Measurements from ENCODE around the gene C9orf50.
"Not testable (repeated sequence)": the region's sequence is repeated elsewhere in the genome, so short reads cannot be mapped to it uniquely, and the experiment has no call there.

The C9orf50 gene, protein sequence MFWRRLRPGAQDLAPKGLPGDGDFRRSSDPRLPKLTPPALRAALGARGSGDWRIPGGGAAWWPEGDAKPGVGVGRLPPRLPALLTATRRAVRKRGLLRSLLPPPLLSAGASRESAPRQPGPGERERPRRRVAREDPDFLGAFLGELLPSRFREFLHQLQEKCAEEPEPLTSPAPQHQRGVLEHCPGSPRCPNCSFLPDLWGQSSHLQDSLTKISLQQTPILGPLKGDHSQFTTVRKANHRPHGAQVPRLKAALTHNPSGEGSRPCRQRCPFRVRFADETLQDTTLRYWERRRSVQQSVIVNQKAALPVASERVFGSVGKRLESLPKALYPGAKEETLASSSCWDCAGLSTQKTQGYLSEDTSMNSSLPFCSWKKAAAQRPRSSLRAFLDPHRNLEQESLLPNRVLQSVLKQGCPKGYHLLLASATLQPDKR

DNA sequence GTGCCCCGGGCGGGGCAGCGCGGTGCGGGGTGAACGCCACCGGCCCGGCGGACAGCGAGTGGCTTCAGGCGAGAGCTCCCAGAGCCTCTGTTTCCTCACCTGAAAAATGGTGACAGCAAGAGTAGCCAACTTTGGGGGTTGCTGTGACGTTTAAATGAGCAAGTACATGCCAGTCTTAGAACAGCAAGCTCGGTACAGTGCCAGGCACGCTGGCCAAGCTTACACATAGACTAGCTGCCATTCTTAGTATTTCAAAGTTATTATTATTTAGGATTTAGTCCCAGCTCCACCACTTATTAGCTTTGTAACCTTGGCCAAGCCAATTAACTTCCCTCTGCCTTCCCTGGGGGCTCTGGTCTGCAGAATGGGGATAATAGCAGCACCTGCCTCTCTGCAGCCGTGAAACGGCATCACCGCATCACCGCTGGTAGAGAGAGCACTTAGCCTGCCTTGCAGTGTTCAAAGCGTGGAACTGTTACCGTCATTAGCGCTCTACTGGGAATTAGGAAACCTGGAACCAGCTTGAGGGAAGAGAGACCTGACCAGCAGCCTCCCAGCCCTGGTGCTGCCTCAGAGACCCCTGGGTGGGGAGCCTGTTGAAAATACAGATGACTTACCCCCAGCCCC, at the start of gene C9orf50:
Gene C9orf50 (minus strand): TSS at position 433 of the 627 bp plus-strand sequence. CDS start 527 bp downstream, outside the sequence.
- no peak for DNase-seq (ENCODE audit: low read depth in 2 of 2)

DNA sequence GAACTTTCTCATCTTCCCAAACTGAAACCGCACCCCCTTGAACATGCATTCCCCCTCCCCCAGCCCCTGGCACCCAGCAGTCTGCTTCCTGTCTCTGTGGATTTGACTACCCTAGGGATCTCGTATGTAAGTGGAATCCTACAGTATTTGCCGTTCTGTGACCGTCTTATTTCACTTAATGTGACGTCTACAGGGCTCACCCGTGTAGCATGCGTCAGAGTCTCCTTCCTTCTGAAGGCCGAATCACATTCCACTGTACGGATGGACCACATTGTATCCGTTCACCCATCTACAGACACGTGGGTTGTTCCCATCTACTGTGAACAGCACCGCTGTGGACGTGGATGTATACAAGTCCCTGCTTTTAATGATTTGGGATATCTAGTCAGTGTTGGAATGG, 49.0 kb upstream of the C9orf50 start:
- no peak for DNase-seq (ENCODE audit: low read depth in 2 of 2)

DNA sequence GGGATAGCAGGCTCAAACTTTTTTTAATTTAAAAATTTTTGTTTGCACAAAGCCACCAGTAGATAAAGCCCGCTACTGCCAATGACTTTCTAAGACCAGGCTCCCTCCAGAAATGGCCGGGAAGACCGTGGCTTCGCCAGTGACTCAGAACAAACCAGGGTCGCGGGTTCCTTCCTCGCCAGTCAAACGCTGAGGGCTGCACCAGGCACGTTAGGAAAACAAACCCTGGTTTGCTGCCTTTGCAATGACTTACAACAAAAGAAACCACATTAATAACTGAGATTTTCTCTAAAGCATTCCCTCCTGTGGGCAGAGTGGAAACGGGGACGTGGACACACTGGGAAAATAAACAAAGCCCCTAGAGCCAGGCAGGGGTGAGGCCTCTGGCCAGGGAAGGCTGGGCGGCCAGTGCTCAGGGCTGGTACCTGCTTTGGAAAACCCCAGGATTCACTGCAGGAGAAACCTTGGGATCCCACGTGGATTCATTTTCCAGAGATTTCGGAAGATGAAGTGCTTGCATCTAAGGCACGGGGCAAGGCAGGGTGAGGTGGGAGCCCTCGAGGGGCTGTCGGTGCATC, 48.3 kb upstream of the C9orf50 start:
- no peak for DNase-seq (ENCODE audit: low read depth in 2 of 2)

DNA sequence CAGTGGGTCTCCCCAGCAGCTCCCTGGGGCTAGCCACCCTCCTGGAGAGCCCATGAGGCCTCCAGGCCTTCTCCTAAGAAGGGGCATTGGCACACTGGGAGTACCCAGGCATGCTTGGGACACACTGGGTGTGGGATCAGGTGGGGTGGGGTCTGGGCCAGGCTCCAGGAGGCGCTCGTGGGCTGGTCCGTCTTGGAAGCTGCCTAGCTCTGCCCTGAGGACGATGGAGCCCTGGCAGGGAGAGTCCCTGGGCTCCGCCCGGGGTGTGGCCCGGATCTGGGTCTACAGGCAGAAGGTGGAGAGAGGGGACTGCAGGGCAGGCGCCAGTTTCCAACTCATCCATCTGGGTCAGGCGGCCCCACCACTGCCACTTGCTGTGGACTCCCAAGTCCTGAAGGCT, 46.9 kb upstream of the C9orf50 start:
- no peak for DNase-seq (ENCODE audit: low read depth in 2 of 2)

DNA sequence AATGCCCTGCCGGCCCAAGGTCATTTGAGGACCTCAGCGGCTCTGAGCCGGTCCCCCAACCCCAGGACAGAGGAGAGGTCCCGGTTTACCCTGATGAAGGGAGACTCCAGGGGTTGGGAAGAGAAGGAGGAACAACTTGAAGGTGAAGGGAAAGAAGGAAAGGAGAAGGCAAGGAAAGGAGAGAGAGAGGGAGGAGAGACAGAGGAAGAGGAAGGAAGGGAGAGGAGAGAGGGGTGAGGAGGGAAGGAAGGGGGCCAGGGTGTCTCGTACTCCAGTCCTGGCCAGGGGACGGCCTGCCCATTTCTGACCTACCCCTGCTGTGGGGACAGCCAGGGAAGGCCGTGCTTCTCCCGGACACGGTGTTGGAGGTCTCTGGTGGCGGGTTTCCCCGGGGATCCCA, 46.5 kb upstream of the C9orf50 start:
- DNase-seq (ENCODE audit: low read depth in 2 of 2): no peak

DNA sequence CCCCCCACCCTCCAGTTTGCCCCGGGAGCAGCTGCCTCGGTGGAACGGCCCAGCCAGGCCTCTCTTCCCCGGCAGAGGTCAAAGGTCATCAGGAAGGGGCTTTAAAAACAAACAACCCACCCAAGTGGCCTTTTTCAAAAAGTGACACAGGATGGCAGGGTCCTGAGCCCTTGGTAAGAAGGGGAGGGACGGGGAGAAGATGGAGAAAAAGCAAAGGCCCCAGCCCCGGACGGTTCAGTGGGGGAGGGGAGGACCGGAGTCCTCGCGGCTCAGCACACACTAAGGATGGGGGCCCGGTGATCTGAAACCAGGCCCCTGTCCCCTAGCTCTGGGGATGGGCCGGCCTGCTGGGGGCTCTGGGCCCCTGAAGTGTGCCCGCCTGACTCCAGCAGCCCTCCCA, 45.7 kb upstream of the C9orf50 start:
- no peak for DNase-seq (ENCODE audit: low read depth in 2 of 2)

DNA sequence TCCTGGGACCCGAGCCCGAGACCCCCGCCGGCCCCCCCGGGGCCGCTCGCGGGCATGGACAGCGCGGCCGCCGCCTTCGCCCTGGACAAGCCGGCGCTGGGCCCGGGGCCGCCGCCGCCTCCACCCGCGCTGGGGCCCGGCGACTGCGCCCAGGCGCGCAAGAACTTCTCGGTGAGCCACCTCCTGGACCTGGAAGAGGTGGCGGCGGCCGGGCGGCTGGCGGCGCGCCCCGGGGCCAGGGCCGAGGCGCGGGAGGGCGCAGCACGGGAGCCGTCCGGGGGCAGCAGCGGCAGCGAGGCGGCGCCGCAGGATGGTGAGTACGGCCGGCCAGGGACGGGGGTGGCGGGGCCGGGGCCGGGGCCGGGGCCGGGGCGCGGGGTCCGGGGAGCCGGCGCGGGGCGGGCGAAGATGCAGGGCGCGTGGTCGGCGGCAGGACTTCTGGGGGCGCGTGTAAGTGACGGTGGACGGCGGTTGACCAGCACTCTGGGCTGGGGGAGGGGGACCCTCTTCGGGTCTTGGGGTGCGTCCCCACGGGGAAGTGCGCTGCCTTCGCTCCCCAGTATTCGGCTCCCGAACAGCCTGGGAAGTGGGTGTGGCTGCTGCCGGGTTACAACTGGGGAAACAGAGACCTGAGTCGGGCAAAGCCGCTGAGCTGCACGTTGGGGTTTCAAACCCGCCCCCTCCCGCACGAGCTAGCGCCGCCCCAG, 45.1 kb upstream of the C9orf50 start:
- DNase-seq (ENCODE audit: low read depth in 2 of 2): no peak

DNA sequence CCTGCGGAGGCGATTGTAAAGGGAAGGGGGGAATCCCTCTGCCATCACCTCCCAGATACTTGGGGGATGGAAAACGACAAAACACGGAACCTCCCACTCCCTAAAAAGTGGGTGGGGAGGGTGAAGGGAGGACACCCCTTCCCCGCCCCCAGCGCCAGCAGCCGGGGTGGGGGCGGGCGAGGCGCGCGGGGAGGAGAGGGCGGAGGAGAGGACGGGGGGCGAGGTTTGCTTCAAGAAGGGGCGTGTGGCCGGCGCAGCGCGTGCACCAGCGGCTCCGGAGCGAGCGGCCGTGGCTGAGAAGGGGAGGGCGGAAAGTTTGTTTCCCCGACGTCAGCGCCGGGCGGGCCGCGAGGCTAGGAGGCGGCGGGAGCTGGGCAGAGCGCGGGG, 44.5 kb upstream of the C9orf50 start, which contains the start of gene PRRX2:
Gene PRRX2 (plus strand): TSS at position 259 of the 387 bp plus-strand sequence. CDS start 221 bp downstream, outside the sequence.
- no peak for DNase-seq (ENCODE audit: low read depth in 2 of 2)

DNA sequence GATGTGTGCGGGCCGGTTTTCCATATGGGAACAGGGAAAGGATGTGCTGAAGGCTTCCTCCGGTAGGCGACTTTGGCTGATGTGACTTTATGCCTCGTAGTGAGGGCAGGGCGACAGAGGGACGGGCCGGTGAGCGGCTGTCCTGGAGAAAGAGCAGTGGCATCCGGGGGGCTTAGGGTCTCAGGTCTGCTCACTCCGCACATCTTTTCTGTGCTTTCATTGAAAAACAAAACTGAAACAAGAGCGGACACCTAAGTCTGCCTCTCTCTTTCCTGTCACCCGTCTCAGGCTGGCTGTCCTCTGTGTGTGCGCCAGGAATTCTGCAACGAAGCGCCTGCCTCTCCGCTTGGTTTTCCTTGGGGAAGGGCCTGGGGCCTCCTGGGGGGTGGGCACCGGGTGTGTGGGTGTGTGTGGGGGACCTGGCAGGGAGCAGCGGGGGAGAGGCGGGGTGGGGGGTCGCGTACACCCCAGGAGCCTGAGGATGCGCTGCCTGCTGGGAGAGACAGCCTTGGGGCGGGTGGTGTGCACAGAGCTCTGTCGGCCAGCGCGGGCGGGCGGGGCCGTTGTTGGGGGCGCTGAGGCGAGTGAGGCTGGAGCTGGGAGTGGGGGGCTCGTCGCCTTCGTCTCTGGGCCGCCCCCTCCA, 44.0 kb upstream of the C9orf50 start:
- no peak for DNase-seq (ENCODE audit: low read depth in 2 of 2)

DNA sequence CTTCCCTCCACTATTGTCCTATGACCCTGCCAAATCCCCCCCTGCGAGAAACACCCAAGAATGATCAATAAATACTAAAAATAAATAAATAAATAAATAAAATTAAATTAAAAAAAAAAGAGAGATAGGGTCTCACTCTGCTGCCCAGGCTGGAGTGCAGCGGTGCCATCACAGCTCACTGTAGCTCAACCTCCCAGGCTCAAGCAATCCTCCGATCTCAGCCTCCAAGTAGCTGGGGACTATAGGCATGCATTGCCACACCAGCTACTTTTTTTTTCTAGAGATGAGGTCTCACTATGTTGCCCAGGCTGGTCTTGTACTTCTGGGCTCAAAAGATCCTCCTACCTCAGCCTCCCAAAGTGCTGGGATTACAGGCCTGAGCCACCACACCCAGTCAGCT, 41.3 kb upstream of the C9orf50 start:
- DNase-seq (ENCODE audit: low read depth in 2 of 2): not testable (repeated sequence)

DNA sequence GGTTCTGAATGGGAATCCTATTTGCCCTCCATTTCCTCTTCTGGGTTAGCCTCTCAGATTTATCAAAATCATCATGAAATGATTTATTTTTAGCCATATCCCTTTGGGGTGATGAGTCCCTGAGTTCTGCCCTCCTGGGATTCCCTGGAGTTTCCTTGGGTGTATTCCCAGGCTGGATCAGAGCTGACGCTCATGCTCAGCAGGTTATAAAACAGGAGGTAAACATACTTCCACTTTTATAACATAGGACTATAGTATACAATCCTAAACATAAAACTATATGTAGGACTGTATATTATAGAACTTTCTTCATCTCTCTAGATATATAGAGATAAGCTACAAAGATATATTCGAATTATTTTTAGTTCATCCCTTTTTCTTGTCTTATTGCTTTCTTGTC, 40.1 kb upstream of the C9orf50 start:
- no peak for DNase-seq (ENCODE audit: low read depth in 2 of 2)

DNA sequence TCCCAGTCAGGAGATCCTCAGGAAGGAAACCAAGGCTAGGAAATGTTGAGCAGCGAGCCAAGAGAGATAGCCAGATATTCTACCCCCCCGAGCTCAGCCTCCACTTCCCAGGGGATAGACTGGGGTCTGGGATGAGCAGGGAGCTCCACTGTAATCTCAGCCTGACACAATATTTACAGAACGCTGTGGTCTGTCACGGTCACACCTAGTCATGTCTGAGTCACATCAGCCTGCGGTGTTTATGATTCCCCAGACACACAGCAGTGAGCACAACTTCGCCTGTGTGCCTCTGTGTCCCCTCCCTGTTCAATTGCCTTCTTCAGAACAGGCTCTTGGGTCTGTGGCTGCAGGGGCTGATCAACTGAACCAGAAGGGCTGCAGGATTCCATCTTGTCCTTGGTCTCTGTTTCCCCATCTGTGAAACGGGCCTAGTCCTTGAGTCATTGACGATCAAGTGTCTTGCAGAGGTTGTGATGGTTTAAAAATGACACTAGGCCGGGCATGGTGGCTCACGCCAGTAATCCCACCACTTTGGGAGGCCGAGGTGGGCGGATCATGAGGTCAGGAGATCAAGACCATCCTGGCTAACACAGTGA, 36.0 kb upstream of the C9orf50 start:
- no peak for DNase-seq (ENCODE audit: low read depth in 2 of 2)

DNA sequence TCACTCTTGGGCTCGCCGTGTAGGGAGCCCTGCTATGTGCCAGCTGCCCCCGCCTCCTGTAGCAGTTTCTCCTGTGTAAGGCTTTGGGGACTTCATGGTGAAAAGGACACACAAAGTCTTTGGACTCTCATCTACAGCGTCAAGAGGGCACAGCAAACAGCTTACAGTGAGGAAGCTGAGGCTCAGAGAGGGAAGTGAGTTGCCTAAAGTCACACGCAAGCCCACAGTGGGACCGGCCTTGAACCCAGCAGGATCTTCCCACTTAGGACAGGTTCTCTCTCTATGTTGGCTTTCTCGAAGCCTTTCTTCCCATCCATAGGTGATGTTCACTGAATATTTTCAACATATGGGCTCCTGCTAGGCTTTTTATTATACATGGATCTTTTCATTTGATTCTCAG, 34.8 kb upstream of the C9orf50 start:
- DNase-seq (ENCODE audit: low read depth in 2 of 2): no peak

DNA sequence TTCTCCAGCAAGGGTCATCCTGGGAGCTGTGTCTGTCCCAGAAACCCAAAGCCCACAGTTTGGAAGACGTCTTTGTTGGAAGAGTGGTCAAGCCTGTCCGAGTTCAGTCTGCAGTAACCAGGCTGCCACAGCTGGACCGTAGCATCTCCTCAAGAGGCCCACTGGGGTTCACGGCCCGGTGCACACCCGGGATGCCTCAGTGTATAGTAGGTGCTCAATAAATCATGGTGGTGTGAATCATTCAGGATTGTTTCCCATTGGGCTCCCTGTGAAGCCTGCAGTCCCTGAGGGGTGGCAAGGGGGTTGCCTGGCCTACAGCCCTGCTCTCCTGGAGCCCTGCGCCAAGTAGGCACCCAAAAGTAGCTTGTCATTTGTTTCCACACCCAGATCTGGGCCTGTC, 34.3 kb upstream of the C9orf50 start:
- DNase-seq (ENCODE audit: low read depth in 2 of 2): no peak

DNA sequence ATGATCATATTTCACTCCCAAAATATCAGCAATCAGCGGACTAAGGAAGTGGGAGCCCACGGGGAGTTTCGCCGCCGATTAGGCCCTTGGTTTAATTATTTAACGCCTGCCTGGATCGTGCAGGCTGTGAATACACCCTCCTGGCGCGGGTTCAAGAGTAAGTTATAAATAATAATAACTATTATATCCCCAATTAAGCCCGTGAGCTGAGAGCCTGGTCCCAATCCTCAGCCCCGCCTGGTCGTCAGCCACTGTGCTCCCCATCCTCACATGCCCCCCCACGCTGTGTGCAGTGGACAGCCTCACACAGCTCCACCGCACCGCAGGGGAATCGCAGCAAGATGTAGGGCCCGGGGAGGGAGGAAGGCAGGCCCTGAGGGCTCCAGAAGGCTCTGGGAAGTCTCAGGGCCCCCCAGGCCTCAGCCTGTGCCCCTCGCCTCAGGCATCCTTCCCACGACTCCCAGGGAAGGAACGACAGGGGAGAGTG, 33.7 kb upstream of the C9orf50 start:
- DNase-seq (ENCODE audit: low read depth in 2 of 2): no peak

DNA sequence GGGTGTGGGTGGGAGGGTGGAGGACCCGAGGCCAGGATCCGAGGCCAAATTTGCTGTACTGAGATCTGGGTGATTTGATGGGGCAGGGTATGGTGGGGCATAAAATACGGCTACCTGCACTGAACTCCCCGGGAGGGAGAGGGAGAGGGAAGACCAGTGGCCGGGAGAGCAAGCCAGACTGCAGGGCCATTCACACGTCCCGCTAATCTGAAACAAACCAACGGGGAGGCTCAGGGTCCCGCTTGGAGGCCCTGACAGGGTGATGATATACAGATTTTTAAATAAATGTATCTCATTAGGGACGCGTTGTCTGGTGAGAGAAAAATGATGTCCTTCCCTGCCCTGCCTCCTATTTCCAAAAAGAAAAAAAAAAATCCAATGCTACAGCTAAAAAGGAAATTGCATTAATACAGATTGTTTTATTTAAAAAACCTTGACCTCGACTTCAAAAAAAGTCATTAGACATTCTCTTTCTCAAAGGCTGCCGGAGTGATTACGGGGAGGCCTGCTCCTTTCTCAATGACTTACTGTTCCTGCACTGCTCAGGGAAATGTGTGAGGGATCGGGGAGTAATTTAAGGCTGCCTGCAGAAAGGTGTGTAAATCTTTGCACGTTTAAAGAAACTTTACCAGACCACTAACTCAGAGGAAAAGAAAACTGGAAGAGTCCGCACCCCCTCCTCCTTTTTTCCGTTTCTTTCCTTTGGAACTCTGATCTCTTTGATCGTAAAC, 33.1 kb upstream of the C9orf50 start:
- no peak for DNase-seq (ENCODE audit: low read depth in 2 of 2)

DNA sequence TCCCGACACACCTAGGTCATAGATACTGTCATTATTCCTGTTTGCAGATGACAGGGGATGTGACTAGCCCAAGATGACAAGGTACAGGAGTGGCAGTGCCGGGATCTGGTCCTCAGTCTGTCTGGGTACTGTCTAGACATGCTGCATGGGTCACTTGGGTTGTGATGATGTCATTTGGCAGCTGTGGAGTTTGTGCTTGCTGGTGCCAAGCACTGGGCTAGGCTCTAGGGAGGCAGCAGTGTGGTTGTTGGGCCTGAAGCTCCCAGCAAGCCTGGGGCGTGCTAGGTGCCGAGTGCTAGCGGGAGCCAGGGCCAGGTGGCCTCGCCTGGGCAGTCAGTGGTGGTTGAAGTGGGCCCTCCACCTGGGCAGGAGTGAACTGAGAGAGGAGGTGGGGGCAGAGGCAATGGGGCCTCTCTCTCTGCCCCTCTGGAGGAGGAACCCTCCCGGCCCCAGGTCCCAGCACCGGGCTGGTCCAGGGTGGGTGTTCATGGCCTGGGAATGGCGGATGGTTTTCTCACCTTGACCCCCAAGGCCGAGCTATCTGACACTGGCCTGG, 29.9 kb upstream of the C9orf50 start:
- DNase-seq (ENCODE audit: low read depth in 2 of 2): no peak

DNA sequence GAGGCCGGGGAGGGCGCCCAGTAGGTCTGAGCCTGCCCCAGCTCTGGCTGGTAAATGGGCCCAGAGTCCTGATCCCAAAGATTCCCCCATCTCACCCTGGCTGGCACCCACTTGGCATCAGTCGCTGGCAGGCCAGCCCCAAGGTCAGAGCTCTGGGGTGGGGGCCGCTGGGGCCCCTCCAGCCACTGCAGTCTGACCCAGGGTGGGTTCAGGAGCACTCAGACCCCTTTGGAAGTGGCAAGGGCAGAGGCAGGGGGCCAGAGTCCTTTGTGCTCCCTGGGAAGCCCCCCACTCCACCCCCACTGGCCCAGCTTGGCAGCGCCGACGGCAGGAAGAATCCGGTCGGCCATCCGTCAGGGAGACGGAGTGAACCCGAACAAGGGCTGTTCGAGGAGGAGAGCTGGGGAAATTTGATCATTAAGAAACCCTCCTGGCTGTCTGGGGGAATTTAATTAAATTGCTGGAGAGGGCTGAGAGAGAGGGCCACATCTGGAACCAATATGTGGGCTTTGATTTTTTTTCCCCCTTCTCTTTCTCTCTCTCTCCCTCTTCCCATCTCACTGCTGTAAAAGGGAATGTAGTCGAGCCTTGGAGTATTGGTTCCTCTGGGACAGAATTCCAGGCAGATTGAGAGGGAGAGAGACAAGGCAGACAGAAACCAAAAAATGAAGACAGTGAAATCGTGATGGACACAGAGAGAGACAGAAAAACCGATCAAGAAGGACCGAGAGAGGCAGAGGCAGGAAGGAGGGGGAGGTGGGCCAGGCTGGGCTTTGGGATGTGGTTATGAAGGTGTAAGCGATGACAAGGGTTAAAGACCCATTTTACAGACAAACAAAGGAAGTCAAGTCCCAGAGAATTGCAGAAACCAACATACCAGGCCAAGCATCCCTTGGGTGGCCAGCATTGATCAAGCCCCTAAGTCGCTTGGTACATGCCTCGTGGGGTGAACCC, 29.1 kb upstream of the C9orf50 start:
- no peak for DNase-seq (ENCODE audit: low read depth in 2 of 2)

DNA sequence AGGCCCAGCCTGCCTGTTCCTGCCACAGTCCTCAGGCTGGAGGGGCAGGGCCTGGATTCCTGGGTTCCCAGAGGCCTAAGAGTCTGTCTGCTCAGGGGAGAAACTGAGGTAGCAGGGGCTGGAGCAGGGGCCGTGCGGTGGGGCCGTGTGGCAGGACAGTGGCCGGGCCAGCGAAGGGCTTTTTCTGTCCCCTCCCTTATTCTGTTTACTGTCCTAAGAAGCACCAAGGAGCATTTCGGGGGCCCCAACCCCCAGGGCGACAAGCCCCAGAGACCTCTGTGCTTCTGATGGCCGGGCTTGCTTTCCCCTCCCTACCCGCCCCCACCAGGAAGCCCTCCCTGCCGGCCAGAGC, 27.8 kb upstream of the C9orf50 start:
- DNase-seq (ENCODE audit: low read depth in 2 of 2): no peak

Data from activated CD8-positive, alpha-beta memory T cell treated with anti-CD3 and anti-CD28 coated beads for 4 hours (primary cell).